Spleen (tissue), 7 donors: ENCODE results near the gene CTDP1.

Source experiments
- POLR2A ChIP-seq, 3 donors: fragments of 450-650 bp; IDR thresholded peaks; one replicate each; pipeline ENCODE4 v1.5.1; 2017; ENCODE audit warnings: antibody characterized with exemption in 3 of 3, mild to moderate bottlenecking in 1 of 3
- POLR2AphosphoS5 ChIP-seq, 3 donors: sonication (generic); formaldehyde crosslinking; IDR thresholded peaks; one replicate each; pipeline ENCODE4 v1.5.1; 2017; ENCODE audit warnings: antibody characterized with exemption in 3 of 3
- TF ChIP-seq, protein P1 (sequence below), 11 experiments: fragments of 200-600 bp in 7 of 11; fragments of 450-650 bp in 4 of 11; sonication (generic) in 4 of 11; IDR thresholded peaks in 8 of 11; conservative IDR thresholded peaks in 3 of 11; 1 replicate in 7 of 11; 2 replicates in 4 of 11; pipeline versions ENCODE4 v1.4.0 to v1.8.0; 2016 to 2021; ENCODE audit warnings: antibody characterized with exemption in 11 of 11, inconsistent platforms in 4 of 11, mild to moderate bottlenecking in 1 of 11
- donor health status: DM: no; HTN: no; CAD: no; lungs with moderate emphysema.
- donor health status: DM: no; HTN: no; CAD: no.
- donor health status: DM: no; HTN: no; CAD: no.

- TF ChIP-seq, protein P1, sequence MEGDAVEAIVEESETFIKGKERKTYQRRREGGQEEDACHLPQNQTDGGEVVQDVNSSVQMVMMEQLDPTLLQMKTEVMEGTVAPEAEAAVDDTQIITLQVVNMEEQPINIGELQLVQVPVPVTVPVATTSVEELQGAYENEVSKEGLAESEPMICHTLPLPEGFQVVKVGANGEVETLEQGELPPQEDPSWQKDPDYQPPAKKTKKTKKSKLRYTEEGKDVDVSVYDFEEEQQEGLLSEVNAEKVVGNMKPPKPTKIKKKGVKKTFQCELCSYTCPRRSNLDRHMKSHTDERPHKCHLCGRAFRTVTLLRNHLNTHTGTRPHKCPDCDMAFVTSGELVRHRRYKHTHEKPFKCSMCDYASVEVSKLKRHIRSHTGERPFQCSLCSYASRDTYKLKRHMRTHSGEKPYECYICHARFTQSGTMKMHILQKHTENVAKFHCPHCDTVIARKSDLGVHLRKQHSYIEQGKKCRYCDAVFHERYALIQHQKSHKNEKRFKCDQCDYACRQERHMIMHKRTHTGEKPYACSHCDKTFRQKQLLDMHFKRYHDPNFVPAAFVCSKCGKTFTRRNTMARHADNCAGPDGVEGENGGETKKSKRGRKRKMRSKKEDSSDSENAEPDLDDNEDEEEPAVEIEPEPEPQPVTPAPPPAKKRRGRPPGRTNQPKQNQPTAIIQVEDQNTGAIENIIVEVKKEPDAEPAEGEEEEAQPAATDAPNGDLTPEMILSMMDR (IDR thresholded peaks at IDR 0.05 in 8 of 11, conservative IDR thresholded peaks at IDR 0.05 in 3 of 11): no peak
- TF ChIP-seq POLR2A (IDR thresholded peaks at IDR 0.05): no peak
- peak in 1 of 3 donors; percentile 35 for TF ChIP-seq POLR2AphosphoS5 (IDR thresholded peaks at IDR 0.05)
These were observed 13.3 kb downstream of the CTDP1 start for GRCh38 chr18:79692886-79693285.
